GM23338 (cell line): ENCODE data around the gene BCAS3. TPM values are rescaled to one million over a fixed set of nuclear protein-coding genes. Genes with fewer than 3 reads are reported as not detected.

Experiments
- ATAC-seq: fragments of 200-7000 bp; cut with Tn5 transposase; 3 replicates; pipeline ENCODE4 v1.9.1; 2020
- DNase-seq: peaks from one replicate; pipeline ENCODE4 v3.0.0-alpha.2; 2015; ENCODE audit warnings: low spot score
- H2AFZ ChIP-seq: fragments of 200-600 bp; sonication (generic); 2 replicates; pipeline ENCODE4 v1.8.0; 2016; ENCODE audit warnings: antibody characterized with exemption, mild to moderate bottlenecking, moderate library complexity
- H3F3A ChIP-seq: fragments of 200-600 bp; sonication (generic); replicated peaks from 2 replicates; pipeline ENCODE4 v1.8.0; 2017; ENCODE audit warnings: antibody characterized with exemption, mixed run types, low read depth
- H3K27ac ChIP-seq: fragments of 200-600 bp; sonication (generic); 2 replicates; pipeline ENCODE4 v1.6.1; 2016; ENCODE audit warnings: low read depth
- H3K27me3 ChIP-seq: fragments of 200-600 bp; sonication (generic); 2 replicates; pipeline ENCODE4 v1.8.0; 2016; ENCODE audit warnings: mild to moderate bottlenecking, mixed run types, moderate library complexity; ENCODE audit not compliant: insufficient read depth
- H3K36me3 ChIP-seq: fragments of 200-600 bp; sonication (generic); 2 replicates; pipeline ENCODE4 v1.8.0; 2016; ENCODE audit warnings: mild to moderate bottlenecking; ENCODE audit not compliant: insufficient read depth
- H3K4me1 ChIP-seq: fragments of 200-600 bp; sonication (generic); 2 replicates; pipeline ENCODE4 v1.8.0; 2016; ENCODE audit warnings: mild to moderate bottlenecking, moderate library complexity; ENCODE audit not compliant: insufficient read depth
- H3K4me2 ChIP-seq: fragments of 200-600 bp; sonication (generic); 2 replicates; pipeline ENCODE4 v1.7.1; 2017; ENCODE audit warnings: mixed run types
- H3K4me3 ChIP-seq: fragments of 200-600 bp; sonication (generic); 2 replicates; pipeline ENCODE4 v1.6.1; 2016; ENCODE audit warnings: mixed run types
- H3K79me2 ChIP-seq: fragments of 200-600 bp; sonication (generic); replicated peaks from 2 replicates; pipeline ENCODE4 v1.8.0; 2017; ENCODE audit warnings: mild to moderate bottlenecking; ENCODE audit not compliant: insufficient read depth
- H3K9me2 ChIP-seq: fragments of 200-600 bp; sonication (generic); 2 replicates; pipeline ENCODE4 v1.8.0; 2017; ENCODE audit not compliant: insufficient read depth
- H4K20me1 ChIP-seq: fragments of 200-600 bp; sonication (generic); replicated peaks from 2 replicates; pipeline ENCODE4 v1.8.0; 2017; ENCODE audit warnings: mild to moderate bottlenecking; ENCODE audit not compliant: insufficient read depth
- H3K27ac Mint-ChIP-seq: 2 replicates; pipeline ENCODE4 v1.8.0; 2020; ENCODE audit warnings: inconsistent platforms, mild to moderate bottlenecking, moderate library complexity, mixed read lengths
- H3K27me3 Mint-ChIP-seq: 3 replicates; pipeline ENCODE4 v1.8.0; 2022; ENCODE audit warnings: low read depth, mild to moderate bottlenecking, moderate library complexity, mixed read lengths, inconsistent platforms; ENCODE audit not compliant: insufficient read depth, poor library complexity
- H3K36me3 Mint-ChIP-seq: 3 replicates; pipeline ENCODE4 v1.8.0; 2021; ENCODE audit warnings: low read depth, mild to moderate bottlenecking, inconsistent platforms, moderate library complexity, mixed read lengths
- H3K4me1 Mint-ChIP-seq: 3 replicates; pipeline ENCODE4 v1.8.0; 2020; ENCODE audit warnings: mild to moderate bottlenecking, inconsistent platforms, mixed read lengths
- H3K4me3 Mint-ChIP-seq: 3 replicates; pipeline ENCODE4 v1.8.0; 2021; ENCODE audit warnings: moderate library complexity, mild to moderate bottlenecking, inconsistent platforms, mixed read lengths
- H3K9me3 Mint-ChIP-seq: 3 replicates; pipeline ENCODE4 v1.8.0; 2020; ENCODE audit warnings: moderate library complexity, mild to moderate bottlenecking, inconsistent platforms, mixed read lengths
- EZH2phosphoT487 ChIP-seq: fragments of 200-600 bp; sonication (generic); IDR thresholded peaks from one replicate; pipeline ENCODE4 v1.8.1; 2018; ENCODE audit warnings: antibody characterized with exemption; ENCODE audit not compliant: unreplicated experiment
- JUNB ChIP-seq: IDR thresholded peaks from one replicate; pipeline ENCODE4 v1.6.1; 2016; ENCODE audit warnings: antibody characterized with exemption; ENCODE audit not compliant: unreplicated experiment
- NANOG ChIP-seq: IDR thresholded peaks from 2 replicates; pipeline ENCODE4 v1.6.1; 2016; ENCODE audit warnings: antibody characterized with exemption, borderline replicate concordance
- POLR2AphosphoS5 ChIP-seq: IDR thresholded peaks from 2 replicates; pipeline ENCODE4 v1.6.1; 2016; ENCODE audit warnings: antibody characterized with exemption, low read depth
- STAT1 ChIP-seq: IDR thresholded peaks from one replicate; pipeline ENCODE4 v1.6.1; 2016; ENCODE audit warnings: antibody characterized with exemption; ENCODE audit not compliant: unreplicated experiment
- ZNF114 ChIP-seq: fragments of 250-450 bp; sonication (Bioruptor Pico); IDR thresholded peaks from 2 replicates; pipeline ENCODE4 v1.5.0; 2020; ENCODE audit warnings: mild to moderate bottlenecking, moderate library complexity
- ZNF331 ChIP-seq: fragments of 250-450 bp; sonication (Bioruptor Pico); IDR thresholded peaks from 2 replicates; pipeline ENCODE4 v1.5.0; 2020; ENCODE audit warnings: low read depth, mild to moderate bottlenecking, moderate library complexity
- polyA plus RNA-seq: library from polyadenylated mRNA; unstranded; fragments of >200 nt; fragmentation: Nextera tagmentation; extraction: Ambion mirVana; gene quantifications from 2 replicates; pipeline ENCODE4 v1.2.1, GENCODE V29; 2016
- total RNA-seq: library from RNA; depleted of rRNA; stranded (reverse); fragments of >200 nt; shearing (Covaris generic); gene quantifications from 2 replicates; pipeline ENCODE4 v1.2.3, GENCODE V29; 2014
- TF ChIP-seq, protein P1 (sequence below): IDR thresholded peaks from one replicate; pipeline ENCODE4 v1.6.1; 2018; ENCODE audit warnings: antibody characterized with exemption; ENCODE audit not compliant: unreplicated experiment
- TF ChIP-seq, protein P2 (sequence below), 2 experiments: fragments of 200-600 bp in 1 of 2; sonication (generic) in 1 of 2; conservative IDR thresholded peaks; 2 replicates each; pipeline versions ENCODE4 v1.5.1 to v1.6.1; 2016 to 2017; ENCODE audit warnings: antibody characterized with exemption in 2 of 2, low read depth in 2 of 2, mild to moderate bottlenecking in 2 of 2, moderate library complexity in 1 of 2
- TF ChIP-seq, protein P3 (sequence below): fragments of 250-450 bp; sonication (Bioruptor Pico); IDR thresholded peaks from 2 replicates; pipeline ENCODE4 v1.5.0; 2020; ENCODE audit warnings: mild to moderate bottlenecking, moderate library complexity

Gene BCAS3
- total and polyA plus RNA-seq, 2 experiments from 2014 or later: 8.2 to 28.0 TPM

DNA sequence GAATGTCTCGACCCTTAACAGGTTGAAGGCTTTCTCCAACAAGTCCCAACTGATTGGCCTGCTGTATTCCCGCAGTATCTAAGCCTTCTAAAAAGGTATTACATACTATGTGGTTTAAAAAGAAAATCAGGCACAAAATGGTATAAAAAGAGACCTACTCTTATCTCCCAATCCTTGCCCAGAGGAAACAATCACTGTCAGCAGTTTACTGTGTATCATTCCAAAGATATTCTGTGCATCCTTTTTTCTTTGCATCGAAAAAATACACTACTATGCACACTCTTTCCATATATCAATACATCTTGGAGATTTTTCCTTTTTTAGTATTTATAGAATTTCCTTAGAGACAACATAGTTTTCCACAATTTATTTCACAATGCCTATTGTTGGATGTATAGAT lies 603.2 kb downstream of the BCAS3 start (continued):
- TF ChIP-seq, protein P1, sequence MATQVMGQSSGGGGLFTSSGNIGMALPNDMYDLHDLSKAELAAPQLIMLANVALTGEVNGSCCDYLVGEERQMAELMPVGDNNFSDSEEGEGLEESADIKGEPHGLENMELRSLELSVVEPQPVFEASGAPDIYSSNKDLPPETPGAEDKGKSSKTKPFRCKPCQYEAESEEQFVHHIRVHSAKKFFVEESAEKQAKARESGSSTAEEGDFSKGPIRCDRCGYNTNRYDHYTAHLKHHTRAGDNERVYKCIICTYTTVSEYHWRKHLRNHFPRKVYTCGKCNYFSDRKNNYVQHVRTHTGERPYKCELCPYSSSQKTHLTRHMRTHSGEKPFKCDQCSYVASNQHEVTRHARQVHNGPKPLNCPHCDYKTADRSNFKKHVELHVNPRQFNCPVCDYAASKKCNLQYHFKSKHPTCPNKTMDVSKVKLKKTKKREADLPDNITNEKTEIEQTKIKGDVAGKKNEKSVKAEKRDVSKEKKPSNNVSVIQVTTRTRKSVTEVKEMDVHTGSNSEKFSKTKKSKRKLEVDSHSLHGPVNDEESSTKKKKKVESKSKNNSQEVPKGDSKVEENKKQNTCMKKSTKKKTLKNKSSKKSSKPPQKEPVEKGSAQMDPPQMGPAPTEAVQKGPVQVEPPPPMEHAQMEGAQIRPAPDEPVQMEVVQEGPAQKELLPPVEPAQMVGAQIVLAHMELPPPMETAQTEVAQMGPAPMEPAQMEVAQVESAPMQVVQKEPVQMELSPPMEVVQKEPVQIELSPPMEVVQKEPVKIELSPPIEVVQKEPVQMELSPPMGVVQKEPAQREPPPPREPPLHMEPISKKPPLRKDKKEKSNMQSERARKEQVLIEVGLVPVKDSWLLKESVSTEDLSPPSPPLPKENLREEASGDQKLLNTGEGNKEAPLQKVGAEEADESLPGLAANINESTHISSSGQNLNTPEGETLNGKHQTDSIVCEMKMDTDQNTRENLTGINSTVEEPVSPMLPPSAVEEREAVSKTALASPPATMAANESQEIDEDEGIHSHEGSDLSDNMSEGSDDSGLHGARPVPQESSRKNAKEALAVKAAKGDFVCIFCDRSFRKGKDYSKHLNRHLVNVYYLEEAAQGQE: no peak
- TF ChIP-seq POLR2AphosphoS5 (no peak), JUNB (no peak)

DNA sequence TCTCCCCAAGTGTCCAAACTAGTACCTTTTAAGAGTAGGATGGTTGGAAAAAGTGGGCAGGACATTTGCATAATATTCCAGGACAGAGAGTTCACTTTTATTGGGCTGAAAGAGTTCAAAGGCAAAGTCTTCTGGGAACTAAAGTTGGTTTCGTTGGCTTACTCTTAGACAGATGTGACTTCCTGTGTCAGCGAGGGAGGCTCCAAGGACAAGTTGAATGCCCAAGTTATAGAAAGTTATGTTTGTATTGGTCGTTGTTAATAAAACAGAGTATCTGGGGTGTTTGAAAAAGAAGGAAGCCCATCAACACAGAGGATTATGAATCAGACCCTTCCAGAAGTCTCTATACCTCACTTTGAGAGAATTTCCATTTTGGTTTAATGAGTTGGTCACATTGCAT lies 604.7 kb downstream of the BCAS3 start:
- H3K27me3 Mint-ChIP-seq: peaks cover 1% of the 10 kb centered on the region
- TF ChIP-seq NANOG (no peak), EZH2phosphoT487 (no peak), STAT1 (no peak), JUNB (no peak), ZNF114 (CRISPR knock-in tag) (no peak), ZNF331 (CRISPR knock-in tag) (no peak)
- TF ChIP-seq, protein P1: no peak
- TF ChIP-seq, protein P2, sequence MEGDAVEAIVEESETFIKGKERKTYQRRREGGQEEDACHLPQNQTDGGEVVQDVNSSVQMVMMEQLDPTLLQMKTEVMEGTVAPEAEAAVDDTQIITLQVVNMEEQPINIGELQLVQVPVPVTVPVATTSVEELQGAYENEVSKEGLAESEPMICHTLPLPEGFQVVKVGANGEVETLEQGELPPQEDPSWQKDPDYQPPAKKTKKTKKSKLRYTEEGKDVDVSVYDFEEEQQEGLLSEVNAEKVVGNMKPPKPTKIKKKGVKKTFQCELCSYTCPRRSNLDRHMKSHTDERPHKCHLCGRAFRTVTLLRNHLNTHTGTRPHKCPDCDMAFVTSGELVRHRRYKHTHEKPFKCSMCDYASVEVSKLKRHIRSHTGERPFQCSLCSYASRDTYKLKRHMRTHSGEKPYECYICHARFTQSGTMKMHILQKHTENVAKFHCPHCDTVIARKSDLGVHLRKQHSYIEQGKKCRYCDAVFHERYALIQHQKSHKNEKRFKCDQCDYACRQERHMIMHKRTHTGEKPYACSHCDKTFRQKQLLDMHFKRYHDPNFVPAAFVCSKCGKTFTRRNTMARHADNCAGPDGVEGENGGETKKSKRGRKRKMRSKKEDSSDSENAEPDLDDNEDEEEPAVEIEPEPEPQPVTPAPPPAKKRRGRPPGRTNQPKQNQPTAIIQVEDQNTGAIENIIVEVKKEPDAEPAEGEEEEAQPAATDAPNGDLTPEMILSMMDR (conservative IDR thresholded peaks at IDR 0.05; ENCODE audit: low read depth in 2 of 2): no peak
- TF ChIP-seq, protein P3, sequence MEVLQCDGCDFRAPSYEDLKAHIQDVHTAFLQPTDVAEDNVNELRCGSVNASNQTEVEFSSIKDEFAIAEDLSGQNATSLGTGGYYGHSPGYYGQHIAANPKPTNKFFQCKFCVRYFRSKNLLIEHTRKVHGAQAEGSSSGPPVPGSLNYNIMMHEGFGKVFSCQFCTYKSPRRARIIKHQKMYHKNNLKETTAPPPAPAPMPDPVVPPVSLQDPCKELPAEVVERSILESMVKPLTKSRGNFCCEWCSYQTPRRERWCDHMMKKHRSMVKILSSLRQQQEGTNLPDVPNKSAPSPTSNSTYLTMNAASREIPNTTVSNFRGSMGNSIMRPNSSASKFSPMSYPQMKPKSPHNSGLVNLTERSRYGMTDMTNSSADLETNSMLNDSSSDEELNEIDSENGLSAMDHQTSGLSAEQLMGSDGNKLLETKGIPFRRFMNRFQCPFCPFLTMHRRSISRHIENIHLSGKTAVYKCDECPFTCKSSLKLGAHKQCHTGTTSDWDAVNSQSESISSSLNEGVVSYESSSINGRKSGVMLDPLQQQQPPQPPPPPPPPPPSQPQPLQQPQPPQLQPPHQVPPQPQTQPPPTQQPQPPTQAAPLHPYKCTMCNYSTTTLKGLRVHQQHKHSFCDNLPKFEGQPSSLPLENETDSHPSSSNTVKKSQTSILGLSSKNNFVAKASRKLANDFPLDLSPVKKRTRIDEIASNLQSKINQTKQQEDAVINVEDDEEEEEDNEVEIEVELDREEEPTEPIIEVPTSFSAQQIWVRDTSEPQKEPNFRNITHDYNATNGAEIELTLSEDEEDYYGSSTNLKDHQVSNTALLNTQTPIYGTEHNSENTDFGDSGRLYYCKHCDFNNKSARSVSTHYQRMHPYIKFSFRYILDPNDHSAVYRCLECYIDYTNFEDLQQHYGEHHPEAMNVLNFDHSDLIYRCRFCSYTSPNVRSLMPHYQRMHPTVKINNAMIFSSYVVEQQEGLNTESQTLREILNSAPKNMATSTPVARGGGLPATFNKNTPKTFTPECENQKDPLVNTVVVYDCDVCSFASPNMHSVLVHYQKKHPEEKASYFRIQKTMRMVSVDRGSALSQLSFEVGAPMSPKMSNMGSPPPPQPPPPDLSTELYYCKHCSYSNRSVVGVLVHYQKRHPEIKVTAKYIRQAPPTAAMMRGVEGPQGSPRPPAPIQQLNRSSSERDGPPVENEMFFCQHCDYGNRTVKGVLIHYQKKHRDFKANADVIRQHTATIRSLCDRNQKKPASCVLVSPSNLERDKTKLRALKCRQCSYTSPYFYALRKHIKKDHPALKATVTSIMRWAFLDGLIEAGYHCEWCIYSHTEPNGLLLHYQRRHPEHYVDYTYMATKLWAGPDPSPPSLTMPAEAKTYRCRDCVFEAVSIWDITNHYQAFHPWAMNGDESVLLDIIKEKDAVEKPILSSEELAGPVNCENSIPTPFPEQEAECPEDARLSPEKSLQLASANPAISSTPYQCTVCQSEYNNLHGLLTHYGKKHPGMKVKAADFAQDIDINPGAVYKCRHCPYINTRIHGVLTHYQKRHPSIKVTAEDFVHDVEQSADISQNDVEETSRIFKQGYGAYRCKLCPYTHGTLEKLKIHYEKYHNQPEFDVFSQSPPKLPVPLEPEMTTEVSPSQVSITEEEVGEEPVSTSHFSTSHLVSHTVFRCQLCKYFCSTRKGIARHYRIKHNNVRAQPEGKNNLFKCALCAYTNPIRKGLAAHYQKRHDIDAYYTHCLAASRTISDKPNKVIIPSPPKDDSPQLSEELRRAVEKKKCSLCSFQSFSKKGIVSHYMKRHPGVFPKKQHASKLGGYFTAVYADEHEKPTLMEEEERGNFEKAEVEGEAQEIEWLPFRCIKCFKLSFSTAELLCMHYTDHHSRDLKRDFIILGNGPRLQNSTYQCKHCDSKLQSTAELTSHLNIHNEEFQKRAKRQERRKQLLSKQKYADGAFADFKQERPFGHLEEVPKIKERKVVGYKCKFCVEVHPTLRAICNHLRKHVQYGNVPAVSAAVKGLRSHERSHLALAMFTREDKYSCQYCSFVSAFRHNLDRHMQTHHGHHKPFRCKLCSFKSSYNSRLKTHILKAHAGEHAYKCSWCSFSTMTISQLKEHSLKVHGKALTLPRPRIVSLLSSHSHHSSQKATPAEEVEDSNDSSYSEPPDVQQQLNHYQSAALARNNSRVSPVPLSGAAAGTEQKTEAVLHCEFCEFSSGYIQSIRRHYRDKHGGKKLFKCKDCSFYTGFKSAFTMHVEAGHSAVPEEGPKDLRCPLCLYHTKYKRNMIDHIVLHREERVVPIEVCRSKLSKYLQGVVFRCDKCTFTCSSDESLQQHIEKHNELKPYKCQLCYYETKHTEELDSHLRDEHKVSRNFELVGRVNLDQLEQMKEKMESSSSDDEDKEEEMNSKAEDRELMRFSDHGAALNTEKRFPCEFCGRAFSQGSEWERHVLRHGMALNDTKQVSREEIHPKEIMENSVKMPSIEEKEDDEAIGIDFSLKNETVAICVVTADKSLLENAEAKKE: no peak

More for the DNA sequence above, 604.7 kb downstream of the BCAS3 start:
- H2AFZ ChIP-seq: no peak overlapping the region
- no peaks in the 10 kb centered on the region for H4K20me1 ChIP-seq
- no peak for DNase-seq
- H3K4me3 Mint-ChIP-seq: no peak overlapping the region
- peaks cover 29% of the 10 kb centered on the region for H3K4me1 Mint-ChIP-seq
- peaks cover 6% of the 10 kb centered on the region; the same call in 2 of the 3 replicates for H3K36me3 Mint-ChIP-seq
- ATAC-seq: no peak
- H3F3A ChIP-seq: peaks cover 6% of the 10 kb centered on the region; the same call in 1 of the 2 replicates
- no peak overlapping the region for H3K4me2 ChIP-seq
- H3K27ac Mint-ChIP-seq: no peak overlapping the region
- peaks cover 23% of the 10 kb centered on the region for H3K4me1 ChIP-seq
- H3K27me3 ChIP-seq: no peaks in the 10 kb centered on the region
- H3K36me3 ChIP-seq: no peaks in the 10 kb centered on the region
- H3K4me3 ChIP-seq: no peak overlapping the region
- no peak overlapping the region for H3K27ac ChIP-seq
- peaks cover 9% of the 10 kb centered on the region; the same call in 2 of the 3 replicates for H3K9me3 Mint-ChIP-seq
- H3K9me2 ChIP-seq: peaks cover 8% of the 10 kb centered on the region
- H3K79me2 ChIP-seq: no peaks in the 10 kb centered on the region
